Caco-2 (cell line): ENCODE data around the gene OSBPL1A. TPM values are rescaled to one million over a fixed set of nuclear protein-coding genes. Genes with fewer than 3 reads are reported as not detected.

Experiments used
- BruUV-seq: library from RNA; stranded (reverse); fragments of 400-500 nt; replicated peaks from 2 replicates; lab custom pipeline; 2021; lab: Mats Ljungman, UMichigan
- CTCF ChIA-PET: fragments of 300-600 bp; sonication (Branson Sonifier 250); formaldehyde crosslinking; loops from one replicate; lab custom pipeline; 2022; ENCODE audit warnings: antibody characterized with exemption; lab: Charles Lee
- POLR2A ChIA-PET: fragments of 300-600 bp; sonication (Branson Sonifier 250); formaldehyde crosslinking; loops from one replicate; lab custom pipeline; 2022; ENCODE audit warnings: antibody characterized with exemption; lab: Charles Lee
- DNase-seq, 2 experiments: peaks; one replicate each; pipeline versions ENCODE4 v3.0.0 to v3.0.0-alpha.2; 2020 to 2022
- H3K27me3 ChIP-seq: replicated peaks from 2 replicates; pipeline ENCODE4 v1.6.0; 2011; ENCODE audit warnings: low read length; ENCODE audit not compliant: control insufficient read depth, insufficient read depth
- H3K36me3 ChIP-seq: 2 replicates; pipeline ENCODE4 v1.5.1; 2011; ENCODE audit warnings: low read length; ENCODE audit not compliant: control insufficient read depth, insufficient read depth
- H3K4me1 ChIP-seq: fragments of 250-450 bp; sonication (Bioruptor Pico); 2 replicates; pipeline ENCODE4 v1.5.1; 2020; ENCODE audit warnings: mild to moderate bottlenecking
- H3K4me3 ChIP-seq: 2 replicates; pipeline ENCODE4 v1.5.1; 2011; ENCODE audit warnings: low read depth, mild to moderate bottlenecking, control low read depth, low read length
- H3K9me3 ChIP-seq: fragments of 250-450 bp; sonication (Bioruptor Pico); 2 replicates; pipeline ENCODE4 v1.5.1; 2020; ENCODE audit warnings: mild to moderate bottlenecking, moderate library complexity
- H3K27ac Mint-ChIP-seq: one replicate; pipeline ENCODE4 v1.8.0; 2022; ENCODE audit warnings: mixed read lengths; ENCODE audit not compliant: unreplicated experiment
- H3K27me3 Mint-ChIP-seq: one replicate; pipeline ENCODE4 v1.8.0; 2022; ENCODE audit warnings: mixed read lengths; ENCODE audit not compliant: insufficient read depth, unreplicated experiment
- H3K36me3 Mint-ChIP-seq: one replicate; pipeline ENCODE4 v1.8.0; 2022; ENCODE audit warnings: mild to moderate bottlenecking, mixed read lengths; ENCODE audit not compliant: insufficient read depth, unreplicated experiment
- H3K4me1 Mint-ChIP-seq: one replicate; pipeline ENCODE4 v1.8.0; 2022; ENCODE audit warnings: low read depth, mixed read lengths; ENCODE audit not compliant: unreplicated experiment
- H3K4me3 Mint-ChIP-seq: one replicate; pipeline ENCODE4 v1.8.0; 2022; ENCODE audit warnings: mild to moderate bottlenecking, moderate library complexity, mixed read lengths; ENCODE audit not compliant: unreplicated experiment
- H3K9me3 Mint-ChIP-seq: one replicate; pipeline ENCODE4 v1.8.0; 2022; ENCODE audit warnings: mixed read lengths; ENCODE audit not compliant: unreplicated experiment
- intact Hi-C: fragments of 100-400 bp; cut with micrococcal nuclease; formaldehyde crosslinking; loops from one replicate; pipeline ENCODE4 v1.10.0; 2022; ENCODE audit not compliant: unreplicated experiment
- total RNA-seq: library from RNA; stranded (reverse); gene quantifications from 2 replicates; pipeline ENCODE4 v1.2.3, GENCODE V29; 2022
- TF ChIP-seq, protein P1 (sequence below), 2 experiments: fragments of 200-600 bp in 1 of 2; IDR thresholded peaks; 1 replicate in 1 of 2; 2 replicates in 1 of 2; pipeline versions ENCODE4 v1.5.1 to v1.8.0; 2011 to 2022; ENCODE audit warnings: antibody characterized with exemption in 1 of 2, control low read depth in 1 of 2, inconsistent platforms in 1 of 2, low read depth in 1 of 2, low read length in 1 of 2, mild to moderate bottlenecking in 1 of 2, moderate library complexity in 1 of 2; ENCODE audit not compliant: insufficient read depth in 1 of 2, severe bottlenecking in 1 of 2, unreplicated experiment in 1 of 2

OSBPL1A gene
- total RNA-seq, 1 experiment from 2014 or later = 15.7 TPM

DNA sequence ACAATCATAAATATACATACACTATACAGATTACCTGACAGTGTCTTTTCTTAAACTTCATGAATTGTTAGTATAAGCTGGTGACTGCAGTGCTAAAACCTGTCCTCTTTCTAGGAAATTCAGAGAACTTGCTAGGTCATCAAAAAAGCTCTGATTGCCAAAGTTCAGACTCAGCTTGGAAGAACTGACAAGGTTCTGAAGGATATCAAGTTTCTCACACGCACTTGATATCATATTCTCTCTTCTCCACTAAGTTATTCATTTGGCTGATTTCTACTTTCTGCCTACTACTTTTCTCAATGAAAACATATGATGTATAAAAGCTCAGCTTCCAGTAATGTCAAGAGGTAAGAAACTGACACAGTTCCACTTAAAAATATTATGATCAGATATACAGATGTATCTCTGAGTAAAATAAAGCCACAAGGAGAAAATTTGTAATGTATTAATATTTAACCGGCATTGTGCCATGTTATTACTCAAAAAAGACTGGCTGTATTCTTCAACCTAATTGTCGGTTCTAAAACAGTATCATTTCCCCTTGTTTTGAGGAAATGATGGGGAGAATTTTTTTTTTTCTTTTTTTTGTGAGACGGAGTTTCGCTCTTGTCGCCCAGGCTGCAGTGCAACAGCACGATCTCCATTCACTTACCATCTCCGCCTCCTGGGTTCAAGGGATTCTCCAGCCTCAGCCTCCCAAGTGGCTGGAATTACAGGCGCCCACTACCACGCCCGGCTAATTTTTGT lies 2.4 kb downstream of the OSBPL1A start:
- Histone ChIP-seq H3K27me3 (no peaks in the 10 kb centered on the region), H3K4me1 (0 out of 2 replicates have a peak, but pooled peaks cover 4% of the 10 kb centered on the region), H3K9me3 (no peaks in the 10 kb centered on the region), H3K36me3 (no peaks in the 10 kb centered on the region), H3K4me3 (no peak overlapping the region)
- Mint-ChIP-seq H3K27ac (no peak overlapping the region), H3K36me3 (no peaks in the 10 kb centered on the region), H3K9me3 (no peaks in the 10 kb centered on the region), H3K27me3 (no peaks in the 10 kb centered on the region), H3K4me1 (no peaks in the 10 kb centered on the region), H3K4me3 (no peak overlapping the region)
- POLR2A ChIA-PET = no interaction called here
- no TSS peak for BruUV-seq
- CTCF ChIA-PET = no interaction called here
- intact Hi-C loops = no loop called here
- DNase-seq = no peak
- TF ChIP-seq, protein P1, sequence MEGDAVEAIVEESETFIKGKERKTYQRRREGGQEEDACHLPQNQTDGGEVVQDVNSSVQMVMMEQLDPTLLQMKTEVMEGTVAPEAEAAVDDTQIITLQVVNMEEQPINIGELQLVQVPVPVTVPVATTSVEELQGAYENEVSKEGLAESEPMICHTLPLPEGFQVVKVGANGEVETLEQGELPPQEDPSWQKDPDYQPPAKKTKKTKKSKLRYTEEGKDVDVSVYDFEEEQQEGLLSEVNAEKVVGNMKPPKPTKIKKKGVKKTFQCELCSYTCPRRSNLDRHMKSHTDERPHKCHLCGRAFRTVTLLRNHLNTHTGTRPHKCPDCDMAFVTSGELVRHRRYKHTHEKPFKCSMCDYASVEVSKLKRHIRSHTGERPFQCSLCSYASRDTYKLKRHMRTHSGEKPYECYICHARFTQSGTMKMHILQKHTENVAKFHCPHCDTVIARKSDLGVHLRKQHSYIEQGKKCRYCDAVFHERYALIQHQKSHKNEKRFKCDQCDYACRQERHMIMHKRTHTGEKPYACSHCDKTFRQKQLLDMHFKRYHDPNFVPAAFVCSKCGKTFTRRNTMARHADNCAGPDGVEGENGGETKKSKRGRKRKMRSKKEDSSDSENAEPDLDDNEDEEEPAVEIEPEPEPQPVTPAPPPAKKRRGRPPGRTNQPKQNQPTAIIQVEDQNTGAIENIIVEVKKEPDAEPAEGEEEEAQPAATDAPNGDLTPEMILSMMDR (IDR thresholded peaks at IDR 0.05; ENCODE audit: insufficient read depth in 1 of 2, low read depth in 1 of 2, low read length in 1 of 2, severe bottlenecking in 1 of 2, unreplicated experiment in 1 of 2) = no peak

DNA sequence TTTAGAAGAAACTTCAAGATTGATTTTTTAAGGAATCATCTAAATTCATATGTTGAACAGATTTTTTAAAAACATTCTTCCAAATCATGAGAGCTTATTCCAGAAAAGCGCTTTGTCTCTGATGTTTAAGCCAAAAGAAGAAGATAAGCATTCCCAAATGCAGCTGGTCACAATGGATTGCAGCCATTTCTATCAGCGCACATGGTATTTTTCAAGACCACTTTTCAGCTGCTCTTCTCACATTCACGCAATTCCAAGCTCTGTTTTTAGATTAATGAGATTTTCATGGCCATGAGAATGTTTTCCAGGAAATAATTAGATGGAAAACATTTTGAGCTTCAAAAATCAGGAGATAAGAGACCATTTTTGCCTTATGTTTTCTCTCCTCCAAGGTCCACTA lies 8.7 kb downstream of the OSBPL1A start:
- no peaks in the 10 kb centered on the region for H3K27me3 Mint-ChIP-seq
- intact Hi-C loops = no loop called here
- Histone ChIP-seq H3K4me3 (no peak overlapping the region), H3K9me3 (no peaks in the 10 kb centered on the region), H3K27me3 (no peaks in the 10 kb centered on the region), H3K36me3 (no peaks in the 10 kb centered on the region), H3K4me1 (no peaks in the 10 kb centered on the region)
- ChIA-PET POLR2A (no interaction called here), CTCF (no interaction called here)
- TF ChIP-seq, protein P1 (IDR thresholded peaks at IDR 0.05; ENCODE audit: insufficient read depth in 1 of 2, low read depth in 1 of 2, low read length in 1 of 2, severe bottlenecking in 1 of 2, unreplicated experiment in 1 of 2) = no peak
- H3K36me3 Mint-ChIP-seq = no peaks in the 10 kb centered on the region
- no peak overlapping the region for H3K4me3 Mint-ChIP-seq
- H3K9me3 Mint-ChIP-seq = no peaks in the 10 kb centered on the region
- BruUV-seq = no TSS peak
- no peaks in the 10 kb centered on the region for H3K4me1 Mint-ChIP-seq
- DNase-seq = no peak
- H3K27ac Mint-ChIP-seq = no peak overlapping the region

DNA sequence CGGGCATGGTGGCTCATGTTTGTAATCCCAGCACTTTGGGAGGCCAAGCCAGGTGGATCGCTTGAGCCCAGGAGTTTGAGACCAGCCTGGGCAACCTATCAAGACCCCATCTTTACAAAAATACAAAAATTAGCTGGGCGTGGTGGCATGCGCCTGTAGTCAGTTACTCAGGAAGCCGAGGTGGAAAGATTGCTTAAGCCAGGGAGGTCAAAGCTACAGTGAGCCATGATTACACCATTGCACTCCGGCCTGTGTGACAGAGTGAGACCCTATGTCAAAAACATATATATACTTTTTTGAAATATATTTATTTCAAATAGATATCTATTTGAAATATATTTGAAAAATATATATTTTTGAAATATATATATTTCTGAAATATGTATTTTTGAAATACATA lies 10.9 kb downstream of the OSBPL1A start:
- H3K27ac Mint-ChIP-seq = no peak overlapping the region
- no peak for DNase-seq
- no peaks in the 10 kb centered on the region for H3K36me3 Mint-ChIP-seq
- CTCF ChIA-PET = no interaction called here
- H3K4me1 Mint-ChIP-seq = no peaks in the 10 kb centered on the region
- H3K4me3 Mint-ChIP-seq = no peak overlapping the region
- no TSS peak for BruUV-seq
- H3K4me3 ChIP-seq = no peak overlapping the region
- H3K9me3 ChIP-seq = no peaks in the 10 kb centered on the region
- H3K4me1 ChIP-seq = no peaks in the 10 kb centered on the region
- H3K27me3 ChIP-seq = no peaks in the 10 kb centered on the region
- intact Hi-C loops = no loop called here
- no peaks in the 10 kb centered on the region for H3K9me3 Mint-ChIP-seq
- no peaks in the 10 kb centered on the region for H3K27me3 Mint-ChIP-seq
- H3K36me3 ChIP-seq = no peaks in the 10 kb centered on the region
- TF ChIP-seq, protein P1 (IDR thresholded peaks at IDR 0.05; ENCODE audit: insufficient read depth in 1 of 2, low read depth in 1 of 2, low read length in 1 of 2, severe bottlenecking in 1 of 2, unreplicated experiment in 1 of 2) = no peak
- POLR2A ChIA-PET = no interaction called here
